Measurements from ENCODE around the gene TNFAIP6. TPM values are rescaled to one million over a fixed set of nuclear protein-coding genes. Genes with fewer than 3 reads are reported as not detected.

TNFAIP6 gene
- polyA plus RNA-seq, 1 donor = 2.9 TPM

DNA sequence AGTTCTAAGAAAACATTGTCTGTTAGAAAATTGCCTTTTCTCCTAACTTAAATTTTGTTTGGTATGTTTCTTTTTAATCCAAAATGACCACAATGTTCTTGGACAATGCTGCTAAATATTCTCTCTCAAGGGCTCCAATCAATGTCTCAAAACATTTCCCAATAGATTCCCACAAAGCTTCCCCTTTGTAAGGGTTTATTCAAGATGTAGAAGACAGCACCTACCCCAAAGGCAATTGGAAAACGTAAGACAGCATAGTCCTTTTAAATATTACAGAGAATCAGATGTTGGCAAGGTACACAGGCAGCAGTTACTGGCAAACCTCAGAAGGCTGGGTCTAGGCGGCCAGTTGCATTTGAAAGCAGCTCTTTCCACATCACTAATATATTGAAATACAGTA, 34.0 kb downstream of the TNFAIP6 start:
- no peak overlapping the region for H3K4me3 ChIP-seq (ENCODE audit: low read length)
- H3K27ac ChIP-seq (ENCODE audit: low read length) = no peak overlapping the region
- H3K27me3 ChIP-seq (ENCODE audit: control insufficient read depth, insufficient read depth, low read length) = no peaks in the 10 kb centered on the region
- no CpG with 5 or more reads among the region's 2 CpGs for WGBS (ENCODE audit: insufficient coverage, low lambda C conversion rate)
- no peaks in the 10 kb centered on the region for H3K4me1 ChIP-seq (ENCODE audit: control insufficient read depth, insufficient read depth, low read length)
- no peaks in the 10 kb centered on the region for H3K9me3 ChIP-seq (ENCODE audit: control insufficient read depth, low read depth, low read length)
- H3K36me3 ChIP-seq (ENCODE audit: control insufficient read depth, insufficient read depth, low read length) = no peaks in the 10 kb centered on the region
- no peak for DNase-seq

DNA sequence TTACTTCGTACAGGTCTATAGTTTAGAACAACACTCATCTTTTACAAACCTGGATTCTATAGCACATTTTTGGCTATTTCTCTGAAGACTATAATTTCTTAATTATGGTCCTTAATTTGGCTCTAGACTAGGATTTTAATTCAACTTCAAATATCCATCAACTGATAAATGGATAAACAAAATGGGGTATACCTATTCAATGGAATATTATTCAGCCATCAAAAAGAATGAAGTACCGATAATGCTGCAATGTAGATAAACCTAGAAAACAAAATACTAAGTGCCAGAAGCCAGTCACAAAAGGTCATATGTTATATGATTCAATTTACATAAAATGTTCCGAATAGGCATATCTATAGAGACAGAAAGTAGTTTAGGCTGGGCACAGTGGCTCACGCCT, 37.1 kb downstream of the TNFAIP6 start:
- no peaks in the 10 kb centered on the region for H3K4me1 ChIP-seq (ENCODE audit: control insufficient read depth, insufficient read depth, low read length)
- H3K27ac ChIP-seq (ENCODE audit: low read length) = no peak overlapping the region
- no peaks in the 10 kb centered on the region for H3K27me3 ChIP-seq (ENCODE audit: control insufficient read depth, insufficient read depth, low read length)
- no peaks in the 10 kb centered on the region for H3K9me3 ChIP-seq (ENCODE audit: control insufficient read depth, low read depth, low read length)
- WGBS (ENCODE audit: insufficient coverage, low lambda C conversion rate) = 100% methylated on average over 1 of the region's 4 CpGs
- no peak for DNase-seq
- H3K4me3 ChIP-seq (ENCODE audit: low read length) = no peak overlapping the region
- H3K36me3 ChIP-seq (ENCODE audit: control insufficient read depth, insufficient read depth, low read length) = no peaks in the 10 kb centered on the region

DNA sequence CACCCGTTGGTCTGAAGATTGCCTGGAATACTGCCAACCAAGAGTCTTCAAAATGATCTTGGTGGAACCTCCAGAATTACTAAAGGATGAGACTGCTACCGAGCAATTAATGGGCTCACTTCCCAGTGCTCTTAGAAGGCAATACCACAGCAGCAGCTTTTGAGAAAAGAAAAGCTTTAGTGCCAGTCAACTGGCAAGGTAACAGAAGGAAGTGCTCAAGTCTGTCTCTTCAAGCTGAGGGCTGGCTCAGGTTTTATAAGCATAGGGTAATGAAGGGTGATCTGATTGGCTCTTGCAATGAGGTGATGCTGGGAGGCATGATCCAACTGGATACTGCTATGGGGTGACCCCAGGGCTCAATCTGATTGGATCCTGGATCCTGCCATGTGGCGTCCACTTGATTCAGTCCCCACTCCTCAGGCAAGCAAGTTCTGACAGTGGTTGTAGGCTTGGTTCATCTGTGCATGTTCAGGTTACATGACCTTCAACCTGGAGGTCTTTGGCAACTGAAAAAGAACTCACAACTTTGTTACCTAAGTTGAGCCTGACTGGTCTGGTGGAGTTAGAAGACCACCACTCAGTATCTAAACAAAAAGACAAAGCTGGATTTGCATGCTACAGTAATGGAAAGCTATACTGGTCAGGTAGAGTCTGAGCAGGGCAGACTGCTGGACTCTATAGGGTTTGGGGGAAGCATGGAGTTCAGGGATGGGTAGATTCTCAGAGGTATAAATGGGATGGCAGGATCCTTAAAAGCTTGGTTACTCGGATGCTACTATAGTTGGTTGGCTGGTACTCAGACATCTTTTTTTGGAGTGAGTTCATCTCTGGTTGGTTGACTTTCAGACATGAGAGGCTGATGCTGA, 38.4 kb downstream of the TNFAIP6 start:
- 100% methylated on average over 1 of the region's 4 CpGs for WGBS (ENCODE audit: insufficient coverage, low lambda C conversion rate)
- Histone ChIP-seq H3K4me3 (ENCODE audit: low read length) (no peak overlapping the region), H3K4me1 (ENCODE audit: control insufficient read depth, insufficient read depth, low read length) (no peaks in the 10 kb centered on the region), H3K9me3 (ENCODE audit: control insufficient read depth, low read depth, low read length) (no peaks in the 10 kb centered on the region), H3K36me3 (ENCODE audit: control insufficient read depth, insufficient read depth, low read length) (no peaks in the 10 kb centered on the region), H3K27ac (ENCODE audit: low read length) (no peak overlapping the region), H3K27me3 (ENCODE audit: control insufficient read depth, insufficient read depth, low read length) (no peaks in the 10 kb centered on the region)
- no peak for DNase-seq

DNA sequence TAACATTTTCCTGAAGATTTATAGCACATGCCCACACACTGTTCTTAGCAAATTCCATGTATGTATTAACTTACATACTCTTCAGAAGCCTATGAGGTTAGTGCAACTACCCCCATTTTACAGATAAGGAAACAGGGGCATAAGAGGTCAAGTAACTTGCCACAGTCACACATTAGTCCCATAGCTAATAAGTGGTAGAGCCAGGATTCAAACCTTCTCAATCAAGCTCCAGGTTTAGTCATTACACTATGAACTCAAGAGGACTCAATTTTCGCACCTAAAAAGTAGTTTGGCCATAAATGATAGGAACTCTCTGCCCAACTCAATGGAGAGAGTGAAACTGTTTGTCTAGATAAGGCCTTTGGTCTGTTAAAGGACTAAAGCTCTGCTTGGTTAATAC, 42.6 kb downstream of the TNFAIP6 start:
- H3K27me3 ChIP-seq (ENCODE audit: control insufficient read depth, insufficient read depth, low read length) = no peaks in the 10 kb centered on the region
- no peaks in the 10 kb centered on the region for H3K4me1 ChIP-seq (ENCODE audit: control insufficient read depth, insufficient read depth, low read length)
- no peak overlapping the region for H3K4me3 ChIP-seq (ENCODE audit: low read length)
- no peaks in the 10 kb centered on the region for H3K36me3 ChIP-seq (ENCODE audit: control insufficient read depth, insufficient read depth, low read length)
- H3K27ac ChIP-seq (ENCODE audit: low read length) = no peak overlapping the region
- H3K9me3 ChIP-seq (ENCODE audit: control insufficient read depth, low read depth, low read length) = no peaks in the 10 kb centered on the region
- WGBS (ENCODE audit: insufficient coverage, low lambda C conversion rate) = no CpG with 5 or more reads among the region's 1 CpG
- no peak for DNase-seq

DNA sequence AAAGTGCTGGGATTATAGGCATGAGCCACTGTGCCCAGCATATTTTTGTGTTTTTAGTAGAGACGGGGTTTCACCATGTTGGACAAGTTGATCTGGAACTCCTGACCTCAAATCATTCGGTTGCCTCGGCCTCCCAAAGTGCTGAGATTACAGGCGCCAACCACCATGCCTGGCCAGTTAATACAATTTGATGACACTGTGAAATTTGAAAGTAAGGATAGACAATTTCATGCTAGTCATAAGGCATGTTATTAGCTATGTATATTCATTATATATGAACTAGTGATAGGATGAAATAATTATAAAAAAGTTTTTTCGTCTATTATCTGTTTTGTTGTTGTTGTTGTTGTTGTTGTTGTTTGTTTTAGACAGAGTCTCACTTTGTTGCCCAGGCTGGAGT, 43.8 kb downstream of the TNFAIP6 start:
- Histone ChIP-seq H3K36me3 (ENCODE audit: control insufficient read depth, insufficient read depth, low read length) (no peaks in the 10 kb centered on the region), H3K4me1 (ENCODE audit: control insufficient read depth, insufficient read depth, low read length) (no peaks in the 10 kb centered on the region), H3K9me3 (ENCODE audit: control insufficient read depth, low read depth, low read length) (no peaks in the 10 kb centered on the region), H3K27ac (ENCODE audit: low read length) (no peak overlapping the region), H3K27me3 (ENCODE audit: control insufficient read depth, insufficient read depth, low read length) (no peaks in the 10 kb centered on the region), H3K4me3 (ENCODE audit: low read length) (no peak overlapping the region)
- DNase-seq = no peak
- no CpG with 5 or more reads among the region's 5 CpGs for WGBS (ENCODE audit: insufficient coverage, low lambda C conversion rate)

DNA sequence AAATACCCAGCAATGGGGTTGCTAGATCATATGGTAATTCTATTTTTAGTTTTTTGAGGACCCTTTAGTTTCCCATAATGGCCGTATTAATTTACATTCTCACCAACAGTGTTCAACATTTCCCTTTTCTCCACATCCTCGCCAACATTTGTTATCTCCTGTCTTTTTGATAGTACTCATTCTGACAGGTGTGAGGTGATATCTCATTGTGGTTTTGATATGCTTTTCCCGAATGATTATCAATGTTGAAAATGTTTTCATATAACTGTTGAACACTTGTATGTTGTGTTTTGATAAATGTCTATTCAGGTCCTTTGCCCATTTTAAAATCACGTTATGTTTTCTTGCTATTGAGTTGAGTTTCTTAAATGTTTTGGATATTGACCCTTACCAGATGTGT, 46.5 kb downstream of the TNFAIP6 start:
- no peak for DNase-seq
- WGBS (ENCODE audit: insufficient coverage, low lambda C conversion rate) = 72% methylated on average over 2 of the region's 4 CpGs
- Histone ChIP-seq H3K4me1 (ENCODE audit: control insufficient read depth, insufficient read depth, low read length) (no peaks in the 10 kb centered on the region), H3K36me3 (ENCODE audit: control insufficient read depth, insufficient read depth, low read length) (no peaks in the 10 kb centered on the region), H3K27me3 (ENCODE audit: control insufficient read depth, insufficient read depth, low read length) (no peaks in the 10 kb centered on the region), H3K9me3 (ENCODE audit: control insufficient read depth, low read depth, low read length) (no peaks in the 10 kb centered on the region), H3K4me3 (ENCODE audit: low read length) (no peak overlapping the region), H3K27ac (ENCODE audit: low read length) (no peak overlapping the region)

DNA sequence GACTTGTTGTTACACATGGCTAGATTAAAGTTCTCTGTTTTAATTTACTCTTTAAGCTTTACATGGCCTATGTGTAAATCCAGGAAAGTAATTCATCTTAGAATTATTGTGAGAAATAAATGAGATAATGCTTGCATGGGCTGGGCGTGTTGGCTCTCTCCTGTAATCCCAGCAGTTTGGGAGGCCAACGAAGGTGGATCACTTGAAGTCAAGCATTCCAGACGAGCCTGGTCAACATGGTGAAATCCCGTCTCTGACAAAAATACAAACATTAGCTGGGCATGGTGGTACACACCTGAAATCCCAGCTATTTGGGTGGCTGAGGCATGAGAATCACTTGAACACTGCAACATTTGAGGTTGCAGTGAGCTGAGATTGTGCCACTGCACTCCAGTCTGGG, 48.0 kb downstream of the TNFAIP6 start:
- Histone ChIP-seq H3K27ac (ENCODE audit: low read length) (no peak overlapping the region), H3K4me3 (ENCODE audit: low read length) (no peak overlapping the region), H3K27me3 (ENCODE audit: control insufficient read depth, insufficient read depth, low read length) (no peaks in the 10 kb centered on the region), H3K36me3 (ENCODE audit: control insufficient read depth, insufficient read depth, low read length) (no peaks in the 10 kb centered on the region), H3K4me1 (ENCODE audit: control insufficient read depth, insufficient read depth, low read length) (no peaks in the 10 kb centered on the region), H3K9me3 (ENCODE audit: control insufficient read depth, low read depth, low read length) (no peaks in the 10 kb centered on the region)
- DNase-seq = no peak
- no CpG with 5 or more reads among the region's 4 CpGs for WGBS (ENCODE audit: insufficient coverage, low lambda C conversion rate)

DNA sequence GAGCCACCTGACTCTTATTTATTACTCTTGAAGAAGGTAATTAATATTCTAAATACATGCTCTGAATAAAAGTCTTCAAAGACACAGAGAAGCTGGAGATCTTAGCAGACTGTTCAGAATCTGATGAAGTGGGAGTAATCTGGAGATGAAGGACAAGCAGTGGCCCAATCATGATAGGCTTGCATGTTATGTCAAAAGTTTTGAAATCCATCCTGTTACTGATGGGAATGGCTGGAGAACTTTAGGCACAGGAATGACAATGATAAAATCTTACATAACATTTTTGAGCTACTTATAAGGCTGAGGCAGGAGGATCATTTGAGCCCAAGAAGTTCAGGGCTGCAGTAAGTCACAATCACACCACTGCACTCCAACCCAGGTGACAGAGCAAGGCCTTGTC, 49.9 kb downstream of the TNFAIP6 start:
- H3K4me1 ChIP-seq (ENCODE audit: control insufficient read depth, insufficient read depth, low read length) = no peaks in the 10 kb centered on the region
- H3K9me3 ChIP-seq (ENCODE audit: control insufficient read depth, low read depth, low read length) = no peaks in the 10 kb centered on the region
- DNase-seq = no peak
- H3K27me3 ChIP-seq (ENCODE audit: control insufficient read depth, insufficient read depth, low read length) = no peaks in the 10 kb centered on the region
- H3K4me3 ChIP-seq (ENCODE audit: low read length) = no peak overlapping the region
- peaks cover 2% of the 10 kb centered on the region for H3K36me3 ChIP-seq (ENCODE audit: control insufficient read depth, insufficient read depth, low read length)
- no peak overlapping the region for H3K27ac ChIP-seq (ENCODE audit: low read length)

DNA sequence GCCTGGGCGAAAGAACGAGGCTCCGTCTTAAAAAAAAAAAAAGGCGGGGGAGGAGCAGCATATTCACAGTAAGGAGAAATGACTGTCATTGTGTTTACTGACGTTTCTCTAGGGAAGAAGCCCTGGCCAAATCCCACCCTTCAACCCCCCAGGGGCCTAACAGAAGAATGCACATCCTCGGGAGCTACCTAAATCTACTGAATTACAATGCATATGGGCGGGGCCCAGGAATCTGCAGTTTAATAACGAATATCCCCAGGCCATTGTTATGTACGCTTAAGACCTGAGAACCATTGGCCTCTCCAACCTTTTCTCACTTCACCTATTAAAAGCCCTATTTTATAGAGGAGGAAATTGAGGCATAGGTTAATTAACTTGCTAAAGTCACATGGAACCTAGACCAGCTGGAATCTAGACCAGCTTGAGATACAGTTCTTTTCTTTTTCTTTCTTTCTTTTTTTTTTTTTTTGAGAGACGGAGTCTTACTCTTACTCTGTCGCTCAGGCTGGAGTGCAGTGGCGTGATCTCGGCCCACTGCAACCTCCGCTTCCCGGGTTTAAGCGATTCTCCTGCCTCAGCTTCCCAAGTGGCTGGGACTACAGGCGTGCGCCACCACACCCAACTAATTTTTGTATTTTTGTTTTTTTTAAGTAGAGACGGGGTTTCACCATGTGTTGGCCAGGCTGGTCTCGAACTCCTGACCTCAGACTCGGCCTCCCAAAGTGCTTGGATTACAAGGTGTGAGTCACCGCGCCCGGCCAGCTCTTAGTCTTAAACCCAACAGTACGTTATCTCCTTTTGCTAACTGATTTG, 51.6 kb downstream of the TNFAIP6 start:
- 100% methylated on average over 1 of the region's 25 CpGs for WGBS (ENCODE audit: insufficient coverage, low lambda C conversion rate)
- no peaks in the 10 kb centered on the region for H3K27me3 ChIP-seq (ENCODE audit: control insufficient read depth, insufficient read depth, low read length)
- no peak overlapping the region for H3K4me3 ChIP-seq (ENCODE audit: low read length)
- H3K36me3 ChIP-seq (ENCODE audit: control insufficient read depth, insufficient read depth, low read length) = peaks cover 12% of the 10 kb centered on the region
- H3K9me3 ChIP-seq (ENCODE audit: control insufficient read depth, low read depth, low read length) = no peaks in the 10 kb centered on the region
- H3K27ac ChIP-seq (ENCODE audit: low read length) = peak overlapping the region; percentile 94
- no peaks in the 10 kb centered on the region for H3K4me1 ChIP-seq (ENCODE audit: control insufficient read depth, insufficient read depth, low read length)
- DNase-seq = no peak

DNA sequence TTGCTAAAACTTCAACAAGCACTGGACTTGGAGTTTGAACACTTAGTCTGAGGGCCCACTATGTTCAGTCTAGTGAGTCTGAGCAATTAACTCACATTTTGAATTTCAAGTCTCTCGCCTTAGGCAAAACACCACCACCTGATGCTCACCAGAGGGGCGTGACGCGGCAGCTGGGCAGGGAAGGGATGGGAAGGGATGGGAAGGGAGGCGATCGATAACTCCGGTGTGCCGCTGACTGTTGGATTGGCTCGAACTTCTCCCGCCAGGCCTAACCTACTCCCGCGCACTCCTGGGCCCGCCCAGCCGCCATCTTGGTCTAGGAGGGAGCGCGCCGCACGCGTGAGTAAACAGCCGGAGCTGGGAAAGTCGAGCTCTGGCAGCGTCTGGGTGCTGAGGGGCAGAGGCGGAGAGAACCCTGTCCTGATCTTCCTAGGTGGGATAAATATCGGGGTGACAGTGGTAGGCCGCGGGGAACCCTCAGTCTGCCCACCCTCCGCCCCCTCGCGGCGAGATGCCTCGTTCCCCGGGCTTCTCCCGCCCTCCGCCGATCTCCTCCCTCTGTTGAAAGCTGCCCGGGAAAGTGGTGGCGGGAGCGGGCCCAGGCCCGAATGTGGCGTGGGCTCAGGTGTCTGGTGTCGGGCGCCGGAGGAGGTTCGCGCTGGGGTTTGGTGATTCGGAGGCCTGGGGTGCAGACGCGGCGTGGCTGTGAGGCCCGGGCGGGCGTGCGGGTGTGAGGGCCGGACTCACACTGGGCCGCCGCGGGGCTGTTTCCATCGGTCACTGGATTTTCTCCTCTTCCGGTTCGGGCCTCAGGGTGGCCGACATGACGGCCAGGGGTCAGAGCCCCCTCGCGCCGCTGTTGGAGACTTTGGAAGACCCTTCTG, 52.5 kb downstream of the TNFAIP6 start, which contains the start of gene RIF1:
Gene RIF1 (plus strand): TSS at position 302 of the 884 bp plus-strand sequence. CDS start 522 bp downstream, at position 824.
- Histone ChIP-seq H3K27ac (ENCODE audit: low read length) (peak within 1 kb of the TSS; percentile 94), H3K36me3 (ENCODE audit: control insufficient read depth, insufficient read depth, low read length) (peaks cover 15% of the 10 kb centered on the region), H3K27me3 (ENCODE audit: control insufficient read depth, insufficient read depth, low read length) (no peaks in the 10 kb centered on the region), H3K4me1 (ENCODE audit: control insufficient read depth, insufficient read depth, low read length) (no peaks in the 10 kb centered on the region), H3K9me3 (ENCODE audit: control insufficient read depth, low read depth, low read length) (no peaks in the 10 kb centered on the region), H3K4me3 (ENCODE audit: low read length) (peak within 1 kb of the TSS; percentile 94)
- WGBS (ENCODE audit: insufficient coverage, low lambda C conversion rate) = no CpG with 5 or more reads among the region's 65 CpGs
- DNase-seq = peak; percentile 85 to 93
